AG08396 (cell line): ENCODE results near the gene FNIP2.
A peak's percentile ranks its signal among the peaks of the same experiment; 100 is the strongest.
"Not testable (repeated sequence)": the region's sequence is repeated elsewhere in the genome, so short reads cannot be mapped to it uniquely, and the experiment has no call there.

Source experiments
- DNase-seq: peaks from one replicate; pipeline ENCODE4 v3.0.0; 2012; ENCODE audit warnings: low spot score, mixed read lengths

The FNIP2 gene

GRCh38 chr4:158768555-158769174 is at the start of gene FNIP2:
Gene FNIP2 (plus strand): TSS chr4:158769026. CDS start chr4:158769213, 187 bp downstream.
- DNase-seq, result peak; percentile 95

GRCh38 chr4:158721680-158722079 is 47.1 kb upstream of the FNIP2 start:
- no peak for DNase-seq

- peak; percentile 53 for DNase-seq
Observed at GRCh38 chr4:158722291-158722916, 46.4 kb upstream of the FNIP2 start.

- DNase-seq, result peak; percentile 90
Observed at GRCh38 chr4:158722917-158723793, 45.7 kb upstream of the FNIP2 start, which contains the start of gene PPID. Gene PPID (minus strand): TSS chr4:158723396. CDS start chr4:158723288, 108 bp downstream.

GRCh38 chr4:158724637-158725036 is 44.2 kb upstream of the FNIP2 start:
- no peak for DNase-seq

GRCh38 chr4:158726633-158727032 is 42.2 kb upstream of the FNIP2 start:
- no peak for DNase-seq

GRCh38 chr4:158728236-158728635 is 40.6 kb upstream of the FNIP2 start:
- no peak for DNase-seq

GRCh38 chr4:158729716-158730559 is 38.9 kb upstream of the FNIP2 start:
- DNase-seq, result peak; percentile 81

GRCh38 chr4:158738866-158739265 is 30.0 kb upstream of the FNIP2 start:
- DNase-seq, result no peak

GRCh38 chr4:158739600-158739999 is 29.2 kb upstream of the FNIP2 start:
- DNase-seq, result no peak

- DNase-seq, result no peak
Observed at GRCh38 chr4:158741326-158742021, 27.4 kb upstream of the FNIP2 start.

GRCh38 chr4:158746537-158746936 is 22.3 kb upstream of the FNIP2 start:
- not testable (repeated sequence) for DNase-seq

GRCh38 chr4:158750379-158750778 is 18.4 kb upstream of the FNIP2 start:
- DNase-seq, result peak; percentile 86

GRCh38 chr4:158754385-158755180 is 14.2 kb upstream of the FNIP2 start:
- DNase-seq, result peak; percentile 37

GRCh38 chr4:158755819-158756218 is 13.0 kb upstream of the FNIP2 start:
- not testable (repeated sequence) for DNase-seq

- DNase-seq, result no peak
Observed at GRCh38 chr4:158756588-158756987, 12.2 kb upstream of the FNIP2 start.

- DNase-seq, result no peak
Observed at GRCh38 chr4:158758142-158758541, 10.7 kb upstream of the FNIP2 start.

GRCh38 chr4:158758703-158759102 is 10.1 kb upstream of the FNIP2 start:
- DNase-seq, result no peak

GRCh38 chr4:158759539-158759938 is 9.3 kb upstream of the FNIP2 start:
- not testable (repeated sequence) for DNase-seq

GRCh38 chr4:158760866-158761265 is 8.0 kb upstream of the FNIP2 start:
- no peak for DNase-seq
